ENCODE results near the gene ITGB5. TPM values are rescaled to one million over a fixed set of nuclear protein-coding genes. Genes with fewer than 3 reads are reported as not detected.
"Not testable (repeated sequence)": the region's sequence is repeated elsewhere in the genome, so short reads cannot be mapped to it uniquely, and the experiment has no call there.

Gene ITGB5
- total RNA-seq, 1 donor from 2014 or later, result 138 TPM

DNA sequence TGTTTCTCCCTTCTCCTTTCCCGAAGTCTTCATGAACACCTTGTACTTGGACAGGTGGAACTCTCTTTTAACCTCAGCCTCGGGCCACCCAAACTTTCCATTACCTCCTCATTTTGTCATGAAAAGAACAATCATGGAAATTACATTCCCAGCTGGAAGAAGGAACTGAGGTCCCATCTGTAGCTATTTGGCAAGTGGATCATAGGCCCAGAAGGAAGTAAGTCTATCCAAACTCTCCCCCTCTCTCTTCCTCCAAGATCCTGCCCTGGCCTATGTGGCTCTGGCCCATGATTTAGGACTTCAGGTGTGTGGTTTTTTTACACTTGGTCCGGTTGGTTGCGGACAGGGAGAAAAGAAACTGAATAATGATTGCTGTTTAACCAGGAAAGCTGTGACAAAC is 44.1 kb downstream of the ITGB5 start:
- intact Hi-C loops (cut with DNase I), result no loop called here
- no peak for ATAC-seq
- no peak for DNase-seq (ENCODE audit: low spot score)

DNA sequence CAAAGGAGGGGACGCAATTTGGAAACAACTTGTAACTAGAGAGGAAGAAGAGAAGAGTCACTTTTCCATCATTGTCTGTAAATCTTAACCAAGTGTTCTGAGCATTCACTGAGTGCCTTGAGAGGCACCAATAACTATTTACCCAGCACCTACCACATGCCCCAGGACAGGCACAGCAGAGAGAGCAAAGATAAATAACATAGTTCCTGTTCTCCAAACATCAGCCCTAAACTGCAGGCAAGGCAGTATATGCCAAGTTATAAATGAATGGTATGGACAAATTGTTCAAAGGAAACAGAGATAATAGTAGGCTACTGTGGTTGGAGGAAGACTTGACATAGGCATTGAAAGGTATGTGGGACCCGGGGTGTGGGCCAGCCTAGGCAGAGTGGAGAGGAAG is 45.6 kb downstream of the ITGB5 start:
- intact Hi-C loops (cut with DNase I), result no loop called here
- DNase-seq (ENCODE audit: low spot score), result no peak
- no peak for ATAC-seq

DNA sequence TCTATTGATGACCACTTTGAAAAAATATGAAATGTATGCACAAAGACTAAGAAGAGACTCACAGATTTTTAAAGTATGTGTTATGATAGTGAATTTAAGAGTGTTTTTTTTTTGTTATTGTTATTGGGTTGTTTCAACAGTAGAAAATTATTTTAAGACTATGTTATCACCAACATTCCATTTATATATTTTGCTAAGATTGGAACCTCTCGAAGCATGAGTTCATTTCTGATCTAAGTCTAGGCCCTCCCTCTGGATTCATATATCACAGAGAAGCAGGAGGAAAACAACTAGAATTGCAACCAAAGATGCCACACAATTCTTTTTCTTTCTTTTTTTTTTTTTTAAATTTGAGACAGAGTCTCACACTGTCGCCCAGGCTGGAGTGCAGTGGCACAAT is 46.8 kb downstream of the ITGB5 start:
- no peak for ATAC-seq
- intact Hi-C loops (cut with DNase I), result no loop called here
- no peak for DNase-seq (ENCODE audit: low spot score)

GRCh38 chr3:124839896-124840295 is 47.3 kb downstream of the ITGB5 start:
- intact Hi-C loops (cut with DNase I), result no loop called here
- no peak for ATAC-seq
- DNase-seq (ENCODE audit: low spot score), result no peak

GRCh38 chr3:124838963-124839362 is 48.2 kb downstream of the ITGB5 start:
- ATAC-seq, result no peak
- intact Hi-C loops (cut with DNase I), result no loop called here
- no peak for DNase-seq (ENCODE audit: low spot score)

DNA sequence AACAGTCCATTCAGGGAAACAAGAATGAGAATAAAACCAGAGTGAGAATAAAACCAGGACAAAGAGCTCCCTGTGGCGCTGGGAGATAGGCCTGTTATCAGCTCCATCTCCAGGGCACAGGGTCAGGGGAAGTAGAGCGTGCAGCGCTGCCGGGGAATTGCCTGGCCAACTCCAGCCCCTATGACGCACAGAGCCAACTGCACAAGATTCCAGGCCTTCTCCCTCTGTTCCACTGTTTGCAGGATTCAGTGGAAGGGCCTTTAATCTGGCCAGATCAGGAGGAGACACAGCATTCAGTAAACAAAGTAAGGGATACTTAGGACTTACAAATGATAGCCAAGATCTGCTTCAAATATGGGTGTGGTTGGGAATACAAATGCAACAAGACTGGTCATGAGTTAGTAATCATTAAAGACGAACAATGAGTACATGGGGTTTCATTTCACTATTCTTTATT is 49.4 kb downstream of the ITGB5 start:
- intact Hi-C loops (cut with DNase I), result no loop called here
- ATAC-seq, result peak; percentile 95
- peak; percentile 72 for DNase-seq (ENCODE audit: low spot score)

- DNase-seq (ENCODE audit: low spot score), result no peak
- peak; percentile 8 for ATAC-seq
- intact Hi-C loops (cut with DNase I), result no loop called here
Measured at GRCh38 chr3:124837065-124837464, 50.1 kb downstream of the ITGB5 start.

- intact Hi-C loops (cut with DNase I), result no loop called here
- DNase-seq (ENCODE audit: low spot score), result no peak
- no peak for ATAC-seq
Measured at GRCh38 chr3:124836448-124836847, 50.7 kb downstream of the ITGB5 start.

- ATAC-seq (peak; percentile 55), DNase-seq (ENCODE audit: low spot score) (no peak)
- intact Hi-C loops (cut with DNase I), result no loop called here
Measured at GRCh38 chr3:124834723-124835718, 52.1 kb downstream of the ITGB5 start.

GRCh38 chr3:124833710-124834332 is 53.3 kb downstream of the ITGB5 start:
- ATAC-seq, result no peak
- intact Hi-C loops (cut with DNase I), result no loop called here
- no peak for DNase-seq (ENCODE audit: low spot score)

GRCh38 chr3:124832782-124833709 is 54.1 kb downstream of the ITGB5 start:
- intact Hi-C loops (cut with DNase I), result no loop called here
- no peak for ATAC-seq
- DNase-seq (ENCODE audit: low spot score), result no peak

GRCh38 chr3:124831628-124832199 is 55.5 kb downstream of the ITGB5 start:
- ATAC-seq (no peak), DNase-seq (ENCODE audit: low spot score) (no peak)
- intact Hi-C loops (cut with DNase I), result no loop called here

GRCh38 chr3:124829819-124830554 is 57.2 kb downstream of the ITGB5 start:
- peak; percentile 48 for ATAC-seq

DNA sequence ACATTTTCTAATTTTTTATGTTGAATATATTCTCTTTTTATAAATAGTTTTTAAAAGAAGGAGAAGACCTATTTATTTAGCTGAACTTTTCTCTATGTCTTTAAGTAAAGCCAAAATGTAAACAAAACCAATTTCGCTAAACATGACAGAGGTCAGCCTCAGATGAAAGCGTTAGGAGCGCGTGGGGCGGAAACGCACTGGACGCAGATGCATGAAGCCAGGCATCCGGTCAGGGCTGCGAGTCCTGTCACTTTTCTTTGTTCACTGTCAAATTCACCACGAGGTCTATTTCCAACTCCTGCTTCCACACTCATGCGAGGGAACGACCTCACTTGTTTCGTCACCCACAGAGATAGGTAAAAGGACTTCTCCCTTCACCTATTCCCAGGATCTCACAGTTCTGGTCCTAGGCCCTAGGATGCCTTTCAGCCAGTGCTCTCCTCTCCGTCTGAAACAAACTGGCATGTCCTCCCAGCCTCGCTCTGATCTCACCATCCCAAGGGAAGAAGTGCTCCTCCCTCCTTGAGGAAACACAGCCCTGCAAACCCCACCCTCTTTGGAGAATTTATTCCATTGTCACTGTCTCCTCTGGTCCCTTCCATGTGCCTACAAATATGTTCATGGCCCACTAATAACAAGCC is 57.9 kb downstream of the ITGB5 start:
- intact Hi-C loops (cut with DNase I), result no loop called here
- DNase-seq (ENCODE audit: low spot score), result no peak
- ATAC-seq, result peak; percentile 72

More at GRCh38 chr3:124829819-124830554, 57.2 kb downstream of the ITGB5 start:
- no peak for DNase-seq (ENCODE audit: low spot score)
- intact Hi-C loops (cut with DNase I), result no loop called here

- ATAC-seq; intact Hi-C loops (cut with DNase I): not testable (repeated sequence)
- peak; percentile 41 for DNase-seq (ENCODE audit: low spot score)
Measured at GRCh38 chr3:124827476-124828206, 59.5 kb downstream of the ITGB5 start.

DNA sequence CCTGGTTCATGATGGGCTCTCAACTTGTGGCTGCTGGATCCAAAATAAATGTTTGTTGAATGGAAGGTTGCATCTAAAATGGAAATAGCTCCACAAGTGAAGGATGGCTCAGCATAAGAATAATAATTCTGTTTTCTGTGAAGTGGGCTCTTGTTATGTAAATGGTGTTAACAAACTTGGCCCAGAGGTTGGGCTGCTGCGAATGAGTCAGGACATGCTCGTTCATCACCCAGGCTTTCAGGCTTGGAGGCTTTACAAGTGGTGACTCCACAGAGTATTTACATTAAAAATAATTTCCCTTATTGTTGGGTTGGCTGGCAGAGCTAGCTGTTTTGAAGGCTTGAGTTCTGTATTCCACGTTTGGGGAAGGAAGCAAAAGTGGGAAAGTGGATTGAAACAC is 60.5 kb downstream of the ITGB5 start:
- ATAC-seq (no peak), DNase-seq (ENCODE audit: low spot score) (peak; percentile 53)
- intact Hi-C loops (cut with DNase I), result no loop called here

- intact Hi-C loops (cut with DNase I), result no loop called here
- ATAC-seq (no peak), DNase-seq (ENCODE audit: low spot score) (no peak)
Measured at GRCh38 chr3:124824286-124824915, 62.8 kb downstream of the ITGB5 start.

All from sciatic nerve (tissue), 2 donors.